ENCODE measurements around the gene GNAQ.

GRCh38 chr9:77772646-77773045, 259.0 kb downstream of the GNAQ start:
- TF ChIP-seq, protein P1, sequence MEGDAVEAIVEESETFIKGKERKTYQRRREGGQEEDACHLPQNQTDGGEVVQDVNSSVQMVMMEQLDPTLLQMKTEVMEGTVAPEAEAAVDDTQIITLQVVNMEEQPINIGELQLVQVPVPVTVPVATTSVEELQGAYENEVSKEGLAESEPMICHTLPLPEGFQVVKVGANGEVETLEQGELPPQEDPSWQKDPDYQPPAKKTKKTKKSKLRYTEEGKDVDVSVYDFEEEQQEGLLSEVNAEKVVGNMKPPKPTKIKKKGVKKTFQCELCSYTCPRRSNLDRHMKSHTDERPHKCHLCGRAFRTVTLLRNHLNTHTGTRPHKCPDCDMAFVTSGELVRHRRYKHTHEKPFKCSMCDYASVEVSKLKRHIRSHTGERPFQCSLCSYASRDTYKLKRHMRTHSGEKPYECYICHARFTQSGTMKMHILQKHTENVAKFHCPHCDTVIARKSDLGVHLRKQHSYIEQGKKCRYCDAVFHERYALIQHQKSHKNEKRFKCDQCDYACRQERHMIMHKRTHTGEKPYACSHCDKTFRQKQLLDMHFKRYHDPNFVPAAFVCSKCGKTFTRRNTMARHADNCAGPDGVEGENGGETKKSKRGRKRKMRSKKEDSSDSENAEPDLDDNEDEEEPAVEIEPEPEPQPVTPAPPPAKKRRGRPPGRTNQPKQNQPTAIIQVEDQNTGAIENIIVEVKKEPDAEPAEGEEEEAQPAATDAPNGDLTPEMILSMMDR (conservative IDR thresholded peaks at IDR 0.05; ENCODE audit: low read depth, low read length) = no peak
- no peak for TF ChIP-seq EZH2 (IDR thresholded peaks at IDR 0.05; ENCODE audit: low read length, unreplicated experiment)
